Neural cell (in vitro differentiated cells): ENCODE results near the gene TSPAN14. TPM values are rescaled to one million over a fixed set of nuclear protein-coding genes. Genes with fewer than 3 reads are reported as not detected.

Experiments used
- H2AFZ ChIP-seq: fragments of 200-600, 300-800 bp; sonication (generic), shearing (Covaris generic); 2 replicates; pipeline ENCODE4 v1.6.0; 2014; ENCODE audit warnings: low read depth, mild to moderate bottlenecking, antibody characterized with exemption, low read length, moderate library complexity
- H3F3A ChIP-seq: fragments of 200-600 bp; shearing (Covaris generic); 2 replicates; pipeline ENCODE4 v1.6.1; 2016; ENCODE audit warnings: mild to moderate bottlenecking, moderate library complexity, mixed read lengths, antibody characterized with exemption, low read length; ENCODE audit not compliant: insufficient read depth, poor library complexity, severe bottlenecking
- H3K27ac ChIP-seq: fragments of 200-600, 300-800 bp; sonication (generic), shearing (Covaris generic); 2 replicates; pipeline ENCODE4 v1.5.1; 2014; ENCODE audit warnings: mild to moderate bottlenecking, low read length, moderate library complexity
- H3K27me3 ChIP-seq: fragments of 300-800, 200-600 bp; sonication (generic), shearing (Covaris generic); 2 replicates; pipeline ENCODE4 v1.6.0; 2014; ENCODE audit warnings: mild to moderate bottlenecking, low read depth, low read length, moderate library complexity; ENCODE audit not compliant: insufficient read depth
- H3K36me3 ChIP-seq: fragments of 300-800, 200-600 bp; sonication (generic), shearing (Covaris generic); 2 replicates; pipeline ENCODE4 v1.5.1; 2014; ENCODE audit warnings: mild to moderate bottlenecking, antibody characterized with exemption, low read length, moderate library complexity; ENCODE audit not compliant: insufficient read depth
- H3K4me2 ChIP-seq: fragments of 300-800, 200-600 bp; sonication (generic), shearing (Covaris generic); 2 replicates; pipeline ENCODE4 v1.6.0; 2014; ENCODE audit warnings: mild to moderate bottlenecking, low read length
- H3K4me3 ChIP-seq: fragments of 300-800, 200-600 bp; sonication (generic), shearing (Covaris generic); 2 replicates; pipeline ENCODE4 v1.5.1; 2014; ENCODE audit warnings: mild to moderate bottlenecking, low read length, moderate library complexity
- H3K79me2 ChIP-seq: fragments of 200-600 bp; shearing (Covaris generic); replicated peaks from 2 replicates; pipeline ENCODE4 v1.6.0; 2014; ENCODE audit warnings: mild to moderate bottlenecking, low read length, moderate library complexity; ENCODE audit not compliant: insufficient read depth
- H3K9ac ChIP-seq: fragments of 300-800, 200-600 bp; sonication (generic), shearing (Covaris generic); 2 replicates; pipeline ENCODE4 v1.6.1; 2016; ENCODE audit warnings: mild to moderate bottlenecking, low read length, mixed read lengths
- H3K9me2 ChIP-seq: fragments of 200-600 bp; shearing (Covaris generic); 2 replicates; pipeline ENCODE4 v1.6.1; 2016; ENCODE audit warnings: mild to moderate bottlenecking, low read length, mixed read lengths; ENCODE audit not compliant: insufficient read depth
- H3K9me3 ChIP-seq: fragments of 200-600, 300-800 bp; sonication (generic), shearing (Covaris generic); 2 replicates; pipeline ENCODE4 v1.6.1; 2016; ENCODE audit warnings: mild to moderate bottlenecking, mixed run types, low read length, moderate library complexity, mixed read lengths
- H4K20me1 ChIP-seq: fragments of 200-600 bp; shearing (Covaris generic); 2 replicates; pipeline ENCODE4 v1.6.1; 2016; ENCODE audit warnings: mild to moderate bottlenecking, mixed run types; ENCODE audit not compliant: insufficient read depth
- EP300 ChIP-seq: fragments of 450-650 bp; conservative IDR thresholded peaks from 2 replicates; pipeline ENCODE4 v1.6.1; 2014; ENCODE audit warnings: antibody characterized with exemption, mild to moderate bottlenecking, moderate library complexity; ENCODE audit not compliant: poor library complexity, severe bottlenecking
- EZH2 ChIP-seq: fragments of 200-600, 300-800 bp; shearing (Covaris generic), sonication (generic); IDR thresholded peaks from 2 replicates; pipeline ENCODE4 v1.6.1; 2014; ENCODE audit warnings: antibody characterized with exemption, low read length, borderline replicate concordance, mild to moderate bottlenecking; ENCODE audit not compliant: insufficient read depth, poor library complexity, severe bottlenecking
- MXI1 ChIP-seq: fragments of 450-650 bp; conservative IDR thresholded peaks from 2 replicates; pipeline ENCODE4 v1.6.1; 2014; ENCODE audit warnings: antibody characterized with exemption, mild to moderate bottlenecking; ENCODE audit not compliant: poor library complexity, severe bottlenecking
- POLR2AphosphoS5 ChIP-seq: IDR thresholded peaks from 2 replicates; pipeline ENCODE4 v1.6.1; 2012
- RAD21 ChIP-seq: fragments of 450-650 bp; conservative IDR thresholded peaks from 2 replicates; pipeline ENCODE4 v1.6.1; 2014; ENCODE audit warnings: antibody characterized with exemption, mild to moderate bottlenecking, moderate library complexity
- SMC3 ChIP-seq: fragments of 450-650 bp; conservative IDR thresholded peaks from 2 replicates; pipeline ENCODE4 v1.6.1; 2014; ENCODE audit warnings: antibody characterized with exemption, mild to moderate bottlenecking, moderate library complexity; ENCODE audit not compliant: poor library complexity
- TAF1 ChIP-seq: IDR thresholded peaks from 2 replicates; pipeline ENCODE4 v1.6.1; 2012; ENCODE audit warnings: low read depth
- polyA plus RNA-seq: library from polyadenylated mRNA; depleted of rRNA; stranded (reverse); fragments of >200 nt; gene quantifications from 2 replicates; pipeline ENCODE4 v1.2.3, GENCODE V29; 2014
- TF ChIP-seq, protein P1 (sequence below): IDR thresholded peaks from 2 replicates; pipeline ENCODE4 v1.6.1; 2012; ENCODE audit warnings: borderline replicate concordance
- TF ChIP-seq, protein P2 (sequence below): fragments of 450-650 bp; IDR thresholded peaks from 2 replicates; pipeline ENCODE4 v1.5.1; 2014; ENCODE audit warnings: antibody characterized with exemption, mild to moderate bottlenecking, moderate library complexity; ENCODE audit not compliant: poor library complexity, severe bottlenecking

Gene TSPAN14
- polyA plus RNA-seq, 1 donor from 2014 or later = 26.3 TPM

DNA sequence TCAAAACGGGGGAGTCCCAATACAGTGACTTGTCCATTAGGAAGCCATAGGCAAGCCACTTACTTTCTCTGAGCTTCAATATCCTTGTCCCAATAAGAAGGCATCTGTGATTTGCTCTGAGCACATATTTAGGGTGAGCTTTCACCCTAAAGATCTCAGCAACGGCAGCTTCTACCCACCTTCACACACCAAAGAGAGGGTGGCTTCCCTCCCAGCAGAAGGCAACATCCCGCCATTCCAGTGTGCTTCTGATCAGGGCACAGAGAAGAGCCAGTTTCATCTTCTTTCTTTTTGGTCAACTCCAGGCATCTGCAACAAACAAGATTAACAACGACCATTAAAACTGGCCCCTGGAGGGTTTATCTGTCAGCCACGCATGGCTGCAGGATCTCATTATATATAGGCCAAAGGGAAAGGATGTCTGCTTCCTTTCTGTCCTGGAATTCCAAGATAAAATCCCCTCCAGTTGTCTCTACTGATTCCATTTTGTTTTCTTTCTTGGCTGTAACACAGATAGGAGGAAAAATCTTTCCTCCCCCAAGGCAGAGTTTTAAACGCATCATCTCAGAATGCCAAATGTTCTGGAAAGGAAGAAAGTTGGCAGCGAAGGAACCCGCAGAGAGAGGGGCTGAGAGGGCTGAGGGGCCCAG, 83.1 kb downstream of the TSPAN14 start:
- Histone ChIP-seq H3K27me3 (no peaks in the 10 kb centered on the region), H3F3A (no peaks in the 10 kb centered on the region), H3K79me2 (no peaks in the 10 kb centered on the region), H3K36me3 (peaks cover 3% of the 10 kb centered on the region), H3K9ac (no peak overlapping the region), H3K27ac (no peak overlapping the region), H3K4me2 (no peak overlapping the region), H3K9me3 (no peaks in the 10 kb centered on the region), H2AFZ (no peak overlapping the region), H4K20me1 (no peaks in the 10 kb centered on the region), H3K9me2 (no peaks in the 10 kb centered on the region), H3K4me3 (no peak overlapping the region)
- TF ChIP-seq, protein P1, sequence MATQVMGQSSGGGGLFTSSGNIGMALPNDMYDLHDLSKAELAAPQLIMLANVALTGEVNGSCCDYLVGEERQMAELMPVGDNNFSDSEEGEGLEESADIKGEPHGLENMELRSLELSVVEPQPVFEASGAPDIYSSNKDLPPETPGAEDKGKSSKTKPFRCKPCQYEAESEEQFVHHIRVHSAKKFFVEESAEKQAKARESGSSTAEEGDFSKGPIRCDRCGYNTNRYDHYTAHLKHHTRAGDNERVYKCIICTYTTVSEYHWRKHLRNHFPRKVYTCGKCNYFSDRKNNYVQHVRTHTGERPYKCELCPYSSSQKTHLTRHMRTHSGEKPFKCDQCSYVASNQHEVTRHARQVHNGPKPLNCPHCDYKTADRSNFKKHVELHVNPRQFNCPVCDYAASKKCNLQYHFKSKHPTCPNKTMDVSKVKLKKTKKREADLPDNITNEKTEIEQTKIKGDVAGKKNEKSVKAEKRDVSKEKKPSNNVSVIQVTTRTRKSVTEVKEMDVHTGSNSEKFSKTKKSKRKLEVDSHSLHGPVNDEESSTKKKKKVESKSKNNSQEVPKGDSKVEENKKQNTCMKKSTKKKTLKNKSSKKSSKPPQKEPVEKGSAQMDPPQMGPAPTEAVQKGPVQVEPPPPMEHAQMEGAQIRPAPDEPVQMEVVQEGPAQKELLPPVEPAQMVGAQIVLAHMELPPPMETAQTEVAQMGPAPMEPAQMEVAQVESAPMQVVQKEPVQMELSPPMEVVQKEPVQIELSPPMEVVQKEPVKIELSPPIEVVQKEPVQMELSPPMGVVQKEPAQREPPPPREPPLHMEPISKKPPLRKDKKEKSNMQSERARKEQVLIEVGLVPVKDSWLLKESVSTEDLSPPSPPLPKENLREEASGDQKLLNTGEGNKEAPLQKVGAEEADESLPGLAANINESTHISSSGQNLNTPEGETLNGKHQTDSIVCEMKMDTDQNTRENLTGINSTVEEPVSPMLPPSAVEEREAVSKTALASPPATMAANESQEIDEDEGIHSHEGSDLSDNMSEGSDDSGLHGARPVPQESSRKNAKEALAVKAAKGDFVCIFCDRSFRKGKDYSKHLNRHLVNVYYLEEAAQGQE = no peak
- TF ChIP-seq SMC3 (no peak), TAF1 (no peak), POLR2AphosphoS5 (no peak)
- TF ChIP-seq, protein P2, sequence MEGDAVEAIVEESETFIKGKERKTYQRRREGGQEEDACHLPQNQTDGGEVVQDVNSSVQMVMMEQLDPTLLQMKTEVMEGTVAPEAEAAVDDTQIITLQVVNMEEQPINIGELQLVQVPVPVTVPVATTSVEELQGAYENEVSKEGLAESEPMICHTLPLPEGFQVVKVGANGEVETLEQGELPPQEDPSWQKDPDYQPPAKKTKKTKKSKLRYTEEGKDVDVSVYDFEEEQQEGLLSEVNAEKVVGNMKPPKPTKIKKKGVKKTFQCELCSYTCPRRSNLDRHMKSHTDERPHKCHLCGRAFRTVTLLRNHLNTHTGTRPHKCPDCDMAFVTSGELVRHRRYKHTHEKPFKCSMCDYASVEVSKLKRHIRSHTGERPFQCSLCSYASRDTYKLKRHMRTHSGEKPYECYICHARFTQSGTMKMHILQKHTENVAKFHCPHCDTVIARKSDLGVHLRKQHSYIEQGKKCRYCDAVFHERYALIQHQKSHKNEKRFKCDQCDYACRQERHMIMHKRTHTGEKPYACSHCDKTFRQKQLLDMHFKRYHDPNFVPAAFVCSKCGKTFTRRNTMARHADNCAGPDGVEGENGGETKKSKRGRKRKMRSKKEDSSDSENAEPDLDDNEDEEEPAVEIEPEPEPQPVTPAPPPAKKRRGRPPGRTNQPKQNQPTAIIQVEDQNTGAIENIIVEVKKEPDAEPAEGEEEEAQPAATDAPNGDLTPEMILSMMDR = no peak

DNA sequence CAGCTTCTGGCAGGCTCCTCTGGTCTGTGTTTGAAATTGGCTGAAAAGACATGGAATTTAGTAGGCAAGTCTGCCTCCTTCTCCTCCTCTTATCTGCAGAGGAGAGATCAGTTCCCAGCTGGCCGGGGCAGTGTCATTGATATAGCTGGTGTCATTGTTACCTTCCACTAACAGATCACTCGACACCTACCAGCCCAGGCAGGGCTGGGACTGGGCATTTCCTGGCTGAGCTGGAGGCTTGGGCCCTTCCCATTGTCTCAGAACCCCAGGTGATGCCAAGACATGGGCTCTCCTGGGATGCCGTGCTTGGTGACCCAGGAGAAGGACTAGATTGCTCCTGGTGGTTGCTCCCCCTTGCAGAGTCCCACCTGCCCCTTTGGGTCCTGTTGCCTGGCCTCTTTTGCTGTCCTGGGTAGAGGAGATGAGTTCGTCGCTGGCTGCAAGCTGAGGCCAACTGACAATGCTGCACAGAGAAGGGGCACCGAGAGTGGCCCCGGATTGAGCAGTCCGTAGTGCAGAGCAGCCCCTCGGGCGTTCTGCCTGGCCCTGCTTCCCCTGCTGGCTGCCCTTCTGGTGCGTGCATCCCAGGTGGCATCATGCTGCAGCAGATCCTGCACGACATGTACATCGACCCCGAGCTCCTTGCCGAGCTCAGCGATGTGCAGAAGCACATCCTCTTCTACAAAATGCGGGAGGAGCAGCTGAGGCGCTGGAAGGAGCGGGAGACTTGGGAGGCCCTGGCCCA, 83.8 kb downstream of the TSPAN14 start, which contains the start of gene SH2D4B:
SH2D4B (plus strand) TSS at position 167 of the 745 bp plus-strand sequence; CDS start at position 597, 430 bp downstream.
- Histone ChIP-seq H3K27ac (no peak within 1 kb of the TSS), H4K20me1 (no peaks in the 10 kb centered on the region), H2AFZ (no peak within 1 kb of the TSS), H3K4me2 (no peak within 1 kb of the TSS), H3K36me3 (peaks cover under 1% of the 10 kb centered on the region), H3K79me2 (no peaks in the 10 kb centered on the region), H3F3A (no peaks in the 10 kb centered on the region), H3K4me3 (no peak within 1 kb of the TSS), H3K9me3 (no peaks in the 10 kb centered on the region), H3K9me2 (no peaks in the 10 kb centered on the region), H3K27me3 (no peaks in the 10 kb centered on the region), H3K9ac (no peak within 1 kb of the TSS)
- TF ChIP-seq EZH2 = no peak
- no peak for TF ChIP-seq MXI1
- TF ChIP-seq, protein P2 = no peak
- TF ChIP-seq SMC3 = no peak
- TF ChIP-seq, protein P1 = no peak
- TF ChIP-seq RAD21 = no peak
- no peak for TF ChIP-seq EP300
- TF ChIP-seq POLR2AphosphoS5 = no peak
- TF ChIP-seq TAF1 = no peak
